ENCODE data around the gene SENP1.

- TF ChIP-seq CTCF (IDR thresholded peaks at IDR 0.05) (no peak), POLR2A (IDR thresholded peaks at IDR 0.05) (no peak)
Observed at GRCh38 chr12:48034835-48035805, 70.8 kb downstream of the SENP1 start.
